SK-N-MC (cell line): ENCODE measurements around the gene CMIP.

Source experiments
- EZH2 ChIP-seq: fragments of 200-600 bp; sonication (generic); IDR thresholded peaks from one replicate; pipeline ENCODE4 v1.6.1; 2017; ENCODE audit warnings: antibody characterized with exemption
- POLR2AphosphoS5 ChIP-seq: IDR thresholded peaks from 2 replicates; pipeline ENCODE4 v1.6.1; 2012; ENCODE audit warnings: mild to moderate bottlenecking, low read depth, low read length, borderline replicate concordance

GRCh38 chr16:81549547-81550431, 105.2 kb downstream of the CMIP start:
- TF ChIP-seq EZH2 (no peak), POLR2AphosphoS5 (no peak)
